Measurements from ENCODE around the gene ELANE.

Gene ELANE

DNA sequence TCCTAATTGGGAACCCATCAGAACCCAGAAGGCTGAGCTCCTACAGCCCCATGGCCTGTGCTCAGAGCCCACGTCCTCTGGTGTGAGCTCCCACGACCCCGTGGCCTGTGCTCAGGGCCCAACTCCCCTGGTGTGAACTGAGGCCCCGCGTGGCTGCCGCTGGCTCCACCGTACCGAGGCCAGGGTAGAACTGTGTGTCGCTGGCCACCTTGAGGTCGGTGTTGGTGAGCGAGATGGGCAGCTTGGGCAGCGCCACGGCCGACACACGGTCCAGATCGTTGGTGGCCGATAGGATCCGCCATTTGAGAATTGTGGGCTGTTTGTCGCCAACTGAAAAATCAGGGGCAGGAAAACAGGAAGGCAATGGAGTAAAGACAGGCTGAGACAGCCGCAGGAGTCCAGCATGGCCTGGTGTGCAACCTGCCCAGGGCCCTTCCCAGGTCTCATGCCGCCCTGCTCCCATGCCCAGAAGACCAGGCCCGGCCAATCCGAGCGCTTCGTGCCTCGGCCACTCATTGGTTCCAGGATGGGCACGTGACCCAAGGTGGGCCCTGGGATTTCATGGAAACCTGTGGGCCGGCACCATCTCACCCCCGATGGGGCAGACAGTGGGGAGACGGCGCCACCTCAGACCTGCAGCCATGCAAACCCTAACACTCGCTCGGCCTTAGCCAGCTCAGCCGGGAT lies 29.4 kb downstream of the ELANE start:
- Histone ChIP-seq H3K27me3 (ENCODE audit: control insufficient read depth in 2 of 2, insufficient read depth in 2 of 2, low read length in 2 of 2) (no peaks in the 10 kb centered on the region), H3K4me1 (ENCODE audit: control insufficient read depth in 2 of 2, insufficient read depth in 2 of 2, low read length in 2 of 2) (no peaks in the 10 kb centered on the region), H3K9ac (ENCODE audit: low read depth in 1 of 2, low read length in 2 of 2) (no peak overlapping the region), H3K9me3 (ENCODE audit: control insufficient read depth in 2 of 2, low read length in 2 of 2) (no peaks in the 10 kb centered on the region), H3K27ac (ENCODE audit: low read depth in 2 of 2, low read length in 2 of 2) (no peak overlapping the region), H3K36me3 (ENCODE audit: control insufficient read depth in 2 of 2, insufficient read depth in 2 of 2, low read length in 2 of 2) (peaks cover 34 to 53% of the 10 kb centered on the region in 2 donors), H3K4me3 (ENCODE audit: low read length in 2 of 2) (no peak overlapping the region)

- H3K9ac ChIP-seq (ENCODE audit: low read depth in 1 of 2, low read length in 2 of 2): no peak overlapping the region
- H3K27me3 ChIP-seq (ENCODE audit: control insufficient read depth in 2 of 2, insufficient read depth in 2 of 2, low read length in 2 of 2): no peaks in the 10 kb centered on the region
- H3K27ac ChIP-seq (ENCODE audit: low read depth in 2 of 2, low read length in 2 of 2): no peak overlapping the region
- peaks cover 39 to 57% of the 10 kb centered on the region in 2 donors for H3K36me3 ChIP-seq (ENCODE audit: control insufficient read depth in 2 of 2, insufficient read depth in 2 of 2, low read length in 2 of 2)
- no peaks in the 10 kb centered on the region for H3K9me3 ChIP-seq (ENCODE audit: control insufficient read depth in 2 of 2, low read length in 2 of 2)
- H3K4me3 ChIP-seq (ENCODE audit: low read length in 2 of 2): no peak overlapping the region
- no peaks in the 10 kb centered on the region for H3K4me1 ChIP-seq (ENCODE audit: control insufficient read depth in 2 of 2, insufficient read depth in 2 of 2, low read length in 2 of 2)
These were observed 30.9 kb downstream of the ELANE start for GRCh38 chr19:882871-883497.

DNA sequence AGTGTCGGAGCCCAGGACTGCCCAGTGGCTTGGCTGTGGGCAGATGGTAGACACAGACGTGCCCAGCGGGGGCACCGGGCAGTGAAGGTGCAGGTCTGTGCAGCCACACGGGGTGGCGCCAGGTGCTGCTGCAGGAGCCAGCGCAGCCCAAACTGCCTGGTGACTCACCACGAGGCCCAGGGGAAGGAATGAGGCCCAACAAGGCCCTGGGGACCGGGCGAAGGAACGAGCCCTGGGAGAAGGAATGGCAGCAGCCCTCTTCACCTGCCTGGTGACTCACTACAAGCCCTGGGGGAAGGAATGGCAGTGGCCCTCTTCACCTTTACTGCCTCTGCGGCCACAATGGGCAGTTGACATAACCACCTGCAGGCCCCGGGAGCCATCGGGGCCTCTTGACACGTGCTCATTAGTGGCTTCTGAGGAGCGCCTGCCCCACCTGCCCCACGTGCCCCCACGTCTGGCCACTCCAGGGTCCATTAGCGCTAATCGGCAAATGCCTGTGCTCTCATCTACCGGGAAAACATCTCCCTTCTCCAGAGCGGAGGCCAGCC lies 31.6 kb downstream of the ELANE start:
- Histone ChIP-seq H3K27me3 (ENCODE audit: control insufficient read depth in 2 of 2, insufficient read depth in 2 of 2, low read length in 2 of 2) (no peaks in the 10 kb centered on the region), H3K4me3 (ENCODE audit: low read length in 2 of 2) (no peak overlapping the region), H3K4me1 (ENCODE audit: control insufficient read depth in 2 of 2, insufficient read depth in 2 of 2, low read length in 2 of 2) (peaks cover 0 to 2% of the 10 kb centered on the region in 2 donors), H3K9ac (ENCODE audit: low read depth in 1 of 2, low read length in 2 of 2) (no peak overlapping the region), H3K9me3 (ENCODE audit: control insufficient read depth in 2 of 2, low read length in 2 of 2) (no peaks in the 10 kb centered on the region), H3K36me3 (ENCODE audit: control insufficient read depth in 2 of 2, insufficient read depth in 2 of 2, low read length in 2 of 2) (peaks cover 39 to 57% of the 10 kb centered on the region in 2 donors), H3K27ac (ENCODE audit: low read depth in 2 of 2, low read length in 2 of 2) (no peak overlapping the region)

GRCh38 chr19:884420-885211 lies 32.5 kb downstream of the ELANE start:
- Histone ChIP-seq H3K27me3 (ENCODE audit: control insufficient read depth in 2 of 2, insufficient read depth in 2 of 2, low read length in 2 of 2) (no peaks in the 10 kb centered on the region), H3K4me1 (ENCODE audit: control insufficient read depth in 2 of 2, insufficient read depth in 2 of 2, low read length in 2 of 2) (peaks cover 0 to 3% of the 10 kb centered on the region in 2 donors), H3K9me3 (ENCODE audit: control insufficient read depth in 2 of 2, low read length in 2 of 2) (no peaks in the 10 kb centered on the region), H3K27ac (ENCODE audit: low read depth in 2 of 2, low read length in 2 of 2) (no peak overlapping the region), H3K36me3 (ENCODE audit: control insufficient read depth in 2 of 2, insufficient read depth in 2 of 2, low read length in 2 of 2) (peaks cover 41 to 60% of the 10 kb centered on the region in 2 donors), H3K4me3 (ENCODE audit: low read length in 2 of 2) (no peak overlapping the region), H3K9ac (ENCODE audit: low read depth in 1 of 2, low read length in 2 of 2) (no peak overlapping the region)

- Histone ChIP-seq H3K27me3 (ENCODE audit: control insufficient read depth in 2 of 2, insufficient read depth in 2 of 2, low read length in 2 of 2) (no peaks in the 10 kb centered on the region), H3K9me3 (ENCODE audit: control insufficient read depth in 2 of 2, low read length in 2 of 2) (no peaks in the 10 kb centered on the region), H3K9ac (ENCODE audit: low read depth in 1 of 2, low read length in 2 of 2) (no peak overlapping the region), H3K27ac (ENCODE audit: low read depth in 2 of 2, low read length in 2 of 2) (no peak overlapping the region), H3K4me1 (ENCODE audit: control insufficient read depth in 2 of 2, insufficient read depth in 2 of 2, low read length in 2 of 2) (peaks cover 0 to 3% of the 10 kb centered on the region in 2 donors), H3K36me3 (ENCODE audit: control insufficient read depth in 2 of 2, insufficient read depth in 2 of 2, low read length in 2 of 2) (peaks cover 51 to 66% of the 10 kb centered on the region in 2 donors), H3K4me3 (ENCODE audit: low read length in 2 of 2) (no peak overlapping the region)
These were observed 33.6 kb downstream of the ELANE start for GRCh38 chr19:885536-886224.

DNA sequence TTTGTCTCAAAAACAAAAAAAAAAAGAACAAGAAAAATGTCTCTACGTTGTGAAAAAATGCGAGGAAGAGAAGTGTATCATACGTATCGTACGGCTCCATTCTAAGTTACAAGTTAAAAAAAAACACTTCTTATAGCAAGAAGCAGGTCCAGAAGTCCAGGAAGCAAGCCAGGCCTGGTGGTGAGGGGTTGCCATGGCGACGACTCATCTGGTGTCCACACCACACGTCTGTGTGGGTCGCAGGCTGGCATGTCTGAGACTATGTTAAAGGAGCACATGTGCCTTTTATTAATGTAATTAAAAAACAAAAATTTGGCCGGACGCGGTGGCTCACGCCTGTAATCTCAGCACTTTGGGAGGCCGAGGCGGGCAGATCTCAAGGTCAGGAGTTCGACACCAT lies 35.0 kb downstream of the ELANE start:
- no peaks in the 10 kb centered on the region for H3K9me3 ChIP-seq (ENCODE audit: control insufficient read depth in 2 of 2, low read length in 2 of 2)
- no peaks in the 10 kb centered on the region for H3K27me3 ChIP-seq (ENCODE audit: control insufficient read depth in 2 of 2, insufficient read depth in 2 of 2, low read length in 2 of 2)
- H3K9ac ChIP-seq (ENCODE audit: low read depth in 1 of 2, low read length in 2 of 2): no peak overlapping the region
- peaks cover 39 to 53% of the 10 kb centered on the region in 2 donors for H3K36me3 ChIP-seq (ENCODE audit: control insufficient read depth in 2 of 2, insufficient read depth in 2 of 2, low read length in 2 of 2)
- peaks cover 7 to 12% of the 10 kb centered on the region in 2 donors for H3K4me1 ChIP-seq (ENCODE audit: control insufficient read depth in 2 of 2, insufficient read depth in 2 of 2, low read length in 2 of 2)
- no peak overlapping the region for H3K4me3 ChIP-seq (ENCODE audit: low read length in 2 of 2)
- no peak overlapping the region for H3K27ac ChIP-seq (ENCODE audit: low read depth in 2 of 2, low read length in 2 of 2)

DNA sequence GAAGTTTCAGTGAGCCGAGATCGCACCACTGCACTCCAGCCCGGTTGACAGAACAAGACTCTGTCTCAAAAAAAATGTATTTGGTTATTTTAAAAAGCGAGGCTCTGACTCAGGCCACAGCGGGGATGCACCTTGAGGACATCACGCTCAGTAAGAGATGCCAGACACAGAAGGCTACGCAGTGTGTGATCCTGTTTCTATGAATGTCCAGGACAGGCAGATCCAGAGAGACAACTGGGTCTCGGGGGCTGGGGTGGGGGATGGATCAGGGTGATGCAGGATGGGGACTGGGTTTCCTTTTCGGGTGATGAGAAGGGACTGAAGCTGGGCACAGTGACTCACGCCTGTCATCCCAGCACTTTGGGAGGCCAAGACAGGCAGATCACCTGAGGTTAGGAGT lies 35.5 kb downstream of the ELANE start:
- no peak overlapping the region for H3K9ac ChIP-seq (ENCODE audit: low read depth in 1 of 2, low read length in 2 of 2)
- peaks cover 37 to 48% of the 10 kb centered on the region in 2 donors for H3K36me3 ChIP-seq (ENCODE audit: control insufficient read depth in 2 of 2, insufficient read depth in 2 of 2, low read length in 2 of 2)
- H3K27ac ChIP-seq (ENCODE audit: low read depth in 2 of 2, low read length in 2 of 2): no peak overlapping the region
- H3K4me3 ChIP-seq (ENCODE audit: low read length in 2 of 2): no peak overlapping the region
- H3K9me3 ChIP-seq (ENCODE audit: control insufficient read depth in 2 of 2, low read length in 2 of 2): no peaks in the 10 kb centered on the region
- H3K4me1 ChIP-seq (ENCODE audit: control insufficient read depth in 2 of 2, insufficient read depth in 2 of 2, low read length in 2 of 2): peaks cover 8 to 14% of the 10 kb centered on the region in 2 donors
- no peaks in the 10 kb centered on the region for H3K27me3 ChIP-seq (ENCODE audit: control insufficient read depth in 2 of 2, insufficient read depth in 2 of 2, low read length in 2 of 2)

- H3K36me3 ChIP-seq (ENCODE audit: control insufficient read depth in 2 of 2, insufficient read depth in 2 of 2, low read length in 2 of 2): peaks cover 32 to 39% of the 10 kb centered on the region in 2 donors
- no peak overlapping the region for H3K9ac ChIP-seq (ENCODE audit: low read depth in 1 of 2, low read length in 2 of 2)
- peak overlapping the region in 1 of 2 donors; percentile 63 for H3K27ac ChIP-seq (ENCODE audit: low read depth in 2 of 2, low read length in 2 of 2)
- no peak overlapping the region for H3K4me3 ChIP-seq (ENCODE audit: low read length in 2 of 2)
- H3K4me1 ChIP-seq (ENCODE audit: control insufficient read depth in 2 of 2, insufficient read depth in 2 of 2, low read length in 2 of 2): peaks cover 8 to 14% of the 10 kb centered on the region in 2 donors
- no peaks in the 10 kb centered on the region for H3K27me3 ChIP-seq (ENCODE audit: control insufficient read depth in 2 of 2, insufficient read depth in 2 of 2, low read length in 2 of 2)
- no peaks in the 10 kb centered on the region for H3K9me3 ChIP-seq (ENCODE audit: control insufficient read depth in 2 of 2, low read length in 2 of 2)
These were observed 36.7 kb downstream of the ELANE start for GRCh38 chr19:888581-889385.

DNA sequence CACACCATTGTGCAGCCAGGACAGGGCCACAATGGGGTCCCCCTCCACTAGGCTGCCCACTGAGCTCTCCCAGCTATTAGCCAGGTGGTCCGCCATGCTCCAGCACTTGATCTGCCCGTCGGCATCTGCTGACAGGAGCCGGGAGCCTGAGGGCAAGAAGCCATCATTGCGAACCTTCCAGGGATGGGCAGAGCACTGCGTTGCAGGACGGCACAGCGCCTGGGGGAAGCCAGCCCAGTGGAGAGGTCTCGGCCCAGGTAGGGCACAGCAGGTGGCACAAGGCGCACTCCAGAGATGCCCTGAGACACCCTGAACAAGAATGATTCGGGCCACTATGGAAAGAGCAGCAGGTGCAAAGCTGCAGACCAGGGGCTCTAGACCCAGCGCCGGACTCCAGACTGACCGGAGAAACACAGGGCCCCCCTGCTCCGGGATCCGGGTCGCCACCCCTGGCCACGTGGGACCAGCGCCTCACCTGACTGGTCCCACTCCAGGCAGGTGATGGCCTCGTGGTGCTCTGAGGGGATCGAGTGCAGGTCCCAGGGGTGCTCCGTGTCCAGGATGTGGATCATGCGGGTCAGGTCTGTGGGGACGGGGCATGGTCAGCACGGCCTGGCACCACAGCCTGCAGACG lies 37.7 kb downstream of the ELANE start:
- no peak overlapping the region for H3K27ac ChIP-seq (ENCODE audit: low read depth in 2 of 2, low read length in 2 of 2)
- no peaks in the 10 kb centered on the region for H3K27me3 ChIP-seq (ENCODE audit: control insufficient read depth in 2 of 2, insufficient read depth in 2 of 2, low read length in 2 of 2)
- H3K4me3 ChIP-seq (ENCODE audit: low read length in 2 of 2): no peak overlapping the region
- H3K36me3 ChIP-seq (ENCODE audit: control insufficient read depth in 2 of 2, insufficient read depth in 2 of 2, low read length in 2 of 2): peaks cover 32 to 37% of the 10 kb centered on the region in 2 donors
- no peaks in the 10 kb centered on the region for H3K9me3 ChIP-seq (ENCODE audit: control insufficient read depth in 2 of 2, low read length in 2 of 2)
- peaks cover 8 to 14% of the 10 kb centered on the region in 2 donors for H3K4me1 ChIP-seq (ENCODE audit: control insufficient read depth in 2 of 2, insufficient read depth in 2 of 2, low read length in 2 of 2)
- no peak overlapping the region for H3K9ac ChIP-seq (ENCODE audit: low read depth in 1 of 2, low read length in 2 of 2)

Data from mucosa of rectum (tissue), 2 donors.